Spleen (tissue), 7 donors: Measurements from ENCODE around the gene STYK1.

Source experiments
- POLR2AphosphoS5 ChIP-seq, 3 donors: sonication (generic); formaldehyde crosslinking; IDR thresholded peaks; one replicate each; pipeline ENCODE4 v1.5.1; 2017; ENCODE audit warnings: antibody characterized with exemption in 3 of 3
- TF ChIP-seq, protein P1 (sequence below), 11 experiments: fragments of 200-600 bp in 7 of 11; fragments of 450-650 bp in 4 of 11; sonication (generic) in 4 of 11; IDR thresholded peaks in 8 of 11; conservative IDR thresholded peaks in 3 of 11; 1 replicate in 7 of 11; 2 replicates in 4 of 11; pipeline versions ENCODE4 v1.4.0 to v1.8.0; 2016 to 2021; ENCODE audit warnings: antibody characterized with exemption in 11 of 11, inconsistent platforms in 4 of 11, mild to moderate bottlenecking in 1 of 11
- donor health status: DM: no; HTN: no; CAD: no; lungs with moderate emphysema.
- donor health status: DM: no; HTN: no; CAD: no.
- donor health status: DM: no; HTN: no; CAD: no.

GRCh38 chr12:10654003-10654402, 19.8 kb downstream of the STYK1 start:
- TF ChIP-seq POLR2AphosphoS5 (IDR thresholded peaks at IDR 0.05): no peak
- TF ChIP-seq, protein P1, sequence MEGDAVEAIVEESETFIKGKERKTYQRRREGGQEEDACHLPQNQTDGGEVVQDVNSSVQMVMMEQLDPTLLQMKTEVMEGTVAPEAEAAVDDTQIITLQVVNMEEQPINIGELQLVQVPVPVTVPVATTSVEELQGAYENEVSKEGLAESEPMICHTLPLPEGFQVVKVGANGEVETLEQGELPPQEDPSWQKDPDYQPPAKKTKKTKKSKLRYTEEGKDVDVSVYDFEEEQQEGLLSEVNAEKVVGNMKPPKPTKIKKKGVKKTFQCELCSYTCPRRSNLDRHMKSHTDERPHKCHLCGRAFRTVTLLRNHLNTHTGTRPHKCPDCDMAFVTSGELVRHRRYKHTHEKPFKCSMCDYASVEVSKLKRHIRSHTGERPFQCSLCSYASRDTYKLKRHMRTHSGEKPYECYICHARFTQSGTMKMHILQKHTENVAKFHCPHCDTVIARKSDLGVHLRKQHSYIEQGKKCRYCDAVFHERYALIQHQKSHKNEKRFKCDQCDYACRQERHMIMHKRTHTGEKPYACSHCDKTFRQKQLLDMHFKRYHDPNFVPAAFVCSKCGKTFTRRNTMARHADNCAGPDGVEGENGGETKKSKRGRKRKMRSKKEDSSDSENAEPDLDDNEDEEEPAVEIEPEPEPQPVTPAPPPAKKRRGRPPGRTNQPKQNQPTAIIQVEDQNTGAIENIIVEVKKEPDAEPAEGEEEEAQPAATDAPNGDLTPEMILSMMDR (IDR thresholded peaks at IDR 0.05 in 8 of 11, conservative IDR thresholded peaks at IDR 0.05 in 3 of 11): no peak
